HG03460 (cell line): ENCODE results near the gene TSC2.
"Not testable (repeated sequence)": the region's sequence is repeated elsewhere in the genome, so short reads cannot be mapped to it uniquely, and the experiment has no call there.

Experiments used
- ATAC-seq: cut with Tn5 transposase; IDR thresholded peaks from one replicate; pipeline ENCODE4 v1.9.1; 2021; ENCODE audit not compliant: unreplicated experiment

Gene TSC2

DNA sequence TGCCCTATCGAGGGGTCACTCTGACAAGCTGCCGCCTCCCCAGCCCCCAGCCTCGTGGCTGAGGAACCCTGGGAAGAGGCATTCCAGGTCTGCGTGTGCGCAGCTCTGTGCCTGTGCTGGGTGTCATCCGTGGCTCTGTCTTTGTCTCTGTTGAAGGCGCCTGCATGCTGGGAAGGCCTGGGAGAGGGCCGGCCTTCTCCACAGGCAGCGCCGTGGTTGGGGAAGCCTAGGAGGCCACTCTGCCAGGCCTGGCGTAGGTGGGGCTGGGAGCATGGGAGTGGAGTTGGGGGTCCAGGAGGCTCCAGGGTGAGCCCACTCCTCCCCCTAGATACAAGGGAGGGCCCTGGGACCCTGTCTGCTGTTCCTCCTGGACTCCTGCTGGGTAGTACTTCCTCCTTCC lies 17.7 kb upstream of the TSC2 start:
- ATAC-seq, result no peak

DNA sequence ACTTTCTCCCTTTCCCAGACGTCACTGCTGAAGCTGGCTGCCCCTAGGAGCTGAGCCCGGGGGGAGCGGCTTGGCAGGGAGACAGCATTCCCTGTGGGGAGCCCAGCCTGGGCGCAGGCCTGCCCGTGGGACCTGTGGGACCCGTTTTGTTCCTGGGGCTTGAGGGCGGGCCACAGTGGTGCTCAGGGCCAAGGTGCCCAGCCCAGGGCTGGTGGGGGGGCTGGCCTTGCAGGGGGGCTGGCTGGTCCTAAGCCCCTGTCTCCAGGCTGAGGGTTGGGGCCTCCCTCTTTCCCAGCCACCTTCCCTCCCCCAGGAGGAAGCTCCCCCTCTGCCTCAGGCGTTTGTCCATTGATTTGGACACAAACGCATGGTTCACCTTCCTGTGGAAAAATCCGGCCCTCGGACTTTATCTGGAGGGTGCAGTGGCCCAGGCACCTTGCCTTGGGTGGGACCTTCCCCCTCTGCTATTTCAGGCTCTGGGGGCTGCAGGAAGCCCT lies 16.7 kb upstream of the TSC2 start:
- ATAC-seq, result no peak

DNA sequence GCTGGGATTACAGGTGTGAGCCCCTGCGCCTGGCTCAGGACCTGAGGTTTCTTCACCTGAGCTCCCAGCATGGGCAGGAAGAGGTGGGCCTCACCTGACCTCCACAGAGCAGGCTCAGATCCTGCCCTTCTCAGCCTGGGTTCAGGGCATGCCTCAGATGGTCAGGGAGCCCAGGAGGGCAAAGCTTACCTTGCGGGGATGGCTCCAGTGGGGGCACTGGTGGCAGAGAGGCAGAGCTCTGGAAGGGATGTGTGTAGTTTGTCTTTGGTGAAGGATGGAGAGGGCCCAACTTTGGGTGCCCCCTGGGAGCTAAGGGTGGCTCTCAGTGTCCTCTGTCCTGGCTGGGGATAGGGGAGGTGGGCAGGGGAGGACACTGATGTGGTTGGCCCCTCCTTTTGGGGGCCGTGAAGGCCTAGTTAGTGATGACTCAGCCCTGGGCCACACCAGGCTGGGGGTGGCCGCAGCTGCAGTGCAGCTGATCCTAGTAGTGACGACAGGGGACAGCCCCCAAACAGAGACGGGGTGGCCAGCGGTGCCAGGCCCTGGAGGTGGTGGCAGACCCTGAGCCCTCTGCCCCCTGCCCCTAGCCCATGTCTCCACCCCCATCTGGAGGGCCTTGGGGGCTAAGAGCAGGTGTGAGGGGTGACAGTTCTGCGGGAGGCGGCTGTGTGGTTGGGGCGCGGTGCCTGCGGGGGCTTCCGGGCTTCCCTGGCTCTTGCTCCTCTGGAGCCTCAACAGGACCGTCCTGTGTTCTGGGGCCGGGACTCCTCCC lies 15.3 kb upstream of the TSC2 start:
- ATAC-seq, result no peak

DNA sequence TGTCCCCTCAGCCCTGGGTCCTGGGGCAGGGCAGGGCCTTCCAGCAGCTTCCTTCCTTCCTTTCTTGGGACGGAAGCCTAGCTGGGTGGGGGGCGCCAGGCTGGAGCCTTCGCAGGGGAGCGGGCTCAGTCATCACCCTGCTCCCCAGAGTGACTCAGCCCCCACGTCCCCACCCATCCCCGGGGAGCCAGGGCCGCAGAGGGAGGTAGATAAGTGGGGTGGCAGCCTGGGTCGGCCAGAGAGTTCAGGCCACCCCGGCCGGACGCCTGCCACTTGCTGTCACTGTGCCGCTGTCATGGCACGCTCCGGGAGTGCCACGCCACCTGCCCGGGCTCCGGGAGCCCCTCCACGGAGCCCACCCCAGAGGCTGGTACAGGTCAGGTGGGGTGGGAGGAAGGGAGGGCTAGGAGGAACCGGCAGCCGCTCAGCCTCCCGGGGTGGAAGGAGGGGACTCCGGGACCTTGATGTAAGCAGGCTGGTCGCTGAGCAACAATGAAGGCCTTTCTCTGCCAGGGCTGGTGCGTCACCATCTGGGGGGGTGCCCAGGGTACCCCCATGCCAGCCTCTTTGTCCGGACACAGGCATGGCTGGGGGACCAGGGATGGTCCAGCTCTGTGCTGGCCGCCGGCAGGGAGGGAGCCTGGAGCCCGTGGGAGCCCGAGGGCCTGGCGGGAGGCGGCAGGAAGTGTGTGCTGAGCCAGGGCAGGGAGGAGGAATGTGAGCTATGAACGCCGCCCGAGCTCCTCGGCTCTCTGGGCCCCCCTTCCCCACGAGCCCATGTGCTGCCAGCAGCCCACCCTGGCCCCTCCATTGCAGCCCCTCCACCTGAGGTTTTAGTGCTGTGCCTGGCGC lies 14.5 kb upstream of the TSC2 start:
- ATAC-seq, result no peak

DNA sequence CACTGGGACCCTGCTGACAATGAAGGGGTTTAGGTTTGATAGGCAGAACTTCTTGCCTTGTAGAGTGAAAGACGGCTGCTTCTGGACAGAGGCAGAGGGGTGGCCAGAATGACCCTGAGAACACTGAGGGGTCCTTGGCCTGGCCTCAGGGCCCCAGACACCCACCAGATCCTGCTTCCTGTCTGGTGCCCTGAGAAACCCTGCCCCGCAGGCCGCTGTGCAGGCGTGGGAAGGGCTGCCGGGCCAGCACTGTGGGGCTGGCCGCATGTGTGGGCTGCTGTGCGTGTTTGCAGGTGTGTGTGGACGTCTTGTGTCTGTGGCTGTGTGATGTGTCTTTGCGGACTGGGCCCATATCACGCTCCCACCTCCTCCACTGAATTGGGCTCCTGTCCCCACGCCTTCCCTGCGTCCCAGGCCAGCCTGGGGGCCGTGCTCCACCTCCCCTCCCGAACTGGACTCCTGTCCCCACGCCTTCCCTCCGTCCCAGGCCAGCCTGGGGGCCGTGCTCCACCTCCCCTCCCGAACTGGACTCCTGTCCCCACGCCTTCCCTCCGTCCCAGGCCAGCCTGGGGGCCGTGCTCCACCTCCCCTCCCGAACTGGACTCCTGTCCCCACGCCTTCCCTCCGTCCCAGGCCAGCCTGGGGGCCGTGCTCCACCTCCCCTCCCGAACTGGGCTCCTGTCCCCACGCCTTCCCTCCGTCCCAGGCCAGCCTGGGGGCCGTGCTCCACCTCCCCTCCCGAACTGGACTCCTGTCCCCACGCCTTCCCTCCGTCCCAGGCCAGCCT lies 13.7 kb upstream of the TSC2 start:
- ATAC-seq, result not testable (repeated sequence)

DNA sequence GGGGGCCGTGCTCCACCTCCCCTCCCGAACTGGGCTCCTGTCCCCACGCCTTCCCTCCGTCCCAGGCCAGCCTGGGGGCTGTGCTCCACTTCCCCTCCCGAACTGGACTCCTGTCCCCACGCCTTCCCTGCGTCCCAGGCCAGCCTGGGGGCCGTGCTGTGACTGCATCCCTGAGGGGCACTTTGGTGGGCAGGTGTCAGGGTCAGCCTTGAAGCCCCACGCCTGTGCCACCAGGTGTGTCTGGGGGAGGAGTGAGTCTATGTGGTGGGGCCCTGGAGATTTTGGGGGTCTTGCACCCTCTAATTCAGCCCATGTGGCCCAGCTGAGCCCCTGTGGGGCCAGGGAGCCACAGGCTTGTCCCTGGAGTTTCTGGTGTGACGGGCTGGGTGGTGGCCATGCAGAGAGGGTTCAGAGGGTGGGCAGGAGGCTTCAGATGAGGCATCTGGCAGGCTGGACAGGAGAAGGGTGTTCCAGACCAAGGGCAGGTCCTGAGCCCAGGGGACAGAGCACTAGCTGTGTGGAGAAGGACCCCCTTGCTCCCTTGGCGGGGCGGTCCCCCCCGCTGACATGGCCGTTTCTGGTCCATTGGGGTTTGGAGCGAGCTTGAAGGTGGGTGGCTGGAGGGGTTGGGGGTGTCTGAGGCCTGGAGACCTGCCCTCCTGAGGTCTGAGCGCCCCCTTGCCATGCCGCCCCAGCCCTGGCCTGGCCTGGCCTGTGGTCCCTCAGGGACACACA lies 12.9 kb upstream of the TSC2 start:
- ATAC-seq, result no peak

DNA sequence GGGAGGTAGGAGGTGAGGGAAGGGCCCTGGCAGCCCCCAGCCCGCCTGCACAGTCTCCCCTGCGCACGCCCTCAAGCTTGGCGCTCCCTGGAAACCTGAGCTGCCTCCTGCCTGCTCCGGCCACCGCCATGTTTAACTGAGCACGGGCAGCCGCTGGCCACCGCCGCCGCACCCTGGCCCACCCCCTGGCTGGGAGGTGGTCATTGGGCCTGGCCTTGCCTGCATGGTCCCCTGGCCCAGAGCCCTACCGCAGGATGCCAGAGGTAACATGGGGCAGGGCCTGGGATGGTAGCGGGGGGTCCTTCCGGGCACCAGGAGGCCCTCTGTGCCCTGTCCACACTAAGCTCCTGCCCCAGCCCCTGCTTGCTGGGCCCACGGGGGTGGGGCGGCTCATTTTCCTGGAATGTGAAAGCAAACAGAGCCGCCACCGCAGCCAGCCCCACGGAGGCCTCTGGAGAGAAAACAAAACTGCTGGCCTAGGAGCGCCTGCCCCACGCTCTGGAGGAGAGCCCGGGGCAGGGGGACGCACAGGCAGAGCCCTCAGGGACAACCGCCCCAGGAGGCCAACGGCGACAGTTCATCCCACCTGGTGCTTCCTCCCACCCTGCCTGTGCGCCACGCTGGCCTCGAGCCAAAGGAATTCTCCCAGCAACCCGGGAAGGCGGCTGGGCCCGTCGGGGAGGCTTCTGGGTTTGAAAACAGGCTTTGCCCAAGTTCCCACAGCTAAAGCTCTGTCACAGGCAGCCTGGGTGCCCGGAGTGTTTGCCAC lies 12.2 kb upstream of the TSC2 start:
- no peak for ATAC-seq

DNA sequence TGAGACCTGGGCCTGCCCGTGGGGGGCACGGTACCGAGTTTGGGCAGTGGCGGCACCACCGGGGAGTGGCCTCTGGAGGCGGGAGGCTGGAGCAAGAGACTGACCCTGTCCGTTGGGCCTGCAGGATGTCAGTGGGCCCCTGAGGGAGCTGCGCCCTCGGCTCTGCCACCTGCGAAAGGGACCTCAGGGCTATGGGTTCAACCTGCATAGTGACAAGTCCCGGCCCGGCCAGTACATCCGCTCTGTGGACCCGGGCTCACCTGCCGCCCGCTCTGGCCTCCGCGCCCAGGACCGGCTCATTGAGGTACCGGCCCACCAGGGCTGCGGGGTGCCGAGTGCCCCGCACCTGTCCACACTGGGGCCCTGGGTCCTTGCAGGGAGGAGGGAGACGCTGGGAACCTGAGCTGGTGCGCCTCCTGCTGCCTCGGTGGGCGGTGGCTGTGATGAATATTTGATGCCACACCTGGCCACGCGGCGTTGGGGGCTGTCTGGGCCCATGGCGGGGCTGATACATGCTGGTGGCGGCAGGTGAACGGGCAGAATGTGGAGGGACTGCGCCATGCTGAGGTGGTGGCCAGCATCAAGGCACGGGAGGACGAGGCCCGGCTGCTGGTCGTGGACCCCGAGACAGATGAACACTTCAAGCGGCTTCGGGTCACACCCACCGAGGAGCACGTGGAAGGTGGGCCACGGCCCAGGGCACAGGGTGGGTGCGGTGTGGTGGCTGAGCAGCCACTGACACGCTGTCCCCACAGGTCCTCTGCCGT lies 11.4 kb upstream of the TSC2 start:
- ATAC-seq, result no peak

DNA sequence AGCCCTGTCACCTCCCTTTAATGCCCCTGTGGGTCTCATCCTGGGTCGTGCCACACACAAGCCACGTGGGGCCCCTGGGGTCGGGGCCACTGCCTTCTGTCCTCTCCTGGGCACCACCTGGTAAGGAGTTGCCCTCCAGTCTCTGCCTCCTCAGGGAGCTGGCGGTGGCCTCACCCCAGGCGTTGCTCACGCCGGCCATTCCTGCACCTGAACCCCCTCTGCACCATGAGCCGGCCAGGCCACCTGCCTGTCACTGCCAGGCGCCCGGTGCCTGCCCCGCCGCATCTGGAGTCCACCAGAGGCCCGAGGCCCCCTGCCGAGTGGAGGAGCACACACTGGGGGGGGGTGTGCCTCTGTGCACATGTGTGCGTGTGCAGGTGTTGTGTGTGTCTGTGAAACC lies 10.7 kb upstream of the TSC2 start:
- ATAC-seq, result no peak

DNA sequence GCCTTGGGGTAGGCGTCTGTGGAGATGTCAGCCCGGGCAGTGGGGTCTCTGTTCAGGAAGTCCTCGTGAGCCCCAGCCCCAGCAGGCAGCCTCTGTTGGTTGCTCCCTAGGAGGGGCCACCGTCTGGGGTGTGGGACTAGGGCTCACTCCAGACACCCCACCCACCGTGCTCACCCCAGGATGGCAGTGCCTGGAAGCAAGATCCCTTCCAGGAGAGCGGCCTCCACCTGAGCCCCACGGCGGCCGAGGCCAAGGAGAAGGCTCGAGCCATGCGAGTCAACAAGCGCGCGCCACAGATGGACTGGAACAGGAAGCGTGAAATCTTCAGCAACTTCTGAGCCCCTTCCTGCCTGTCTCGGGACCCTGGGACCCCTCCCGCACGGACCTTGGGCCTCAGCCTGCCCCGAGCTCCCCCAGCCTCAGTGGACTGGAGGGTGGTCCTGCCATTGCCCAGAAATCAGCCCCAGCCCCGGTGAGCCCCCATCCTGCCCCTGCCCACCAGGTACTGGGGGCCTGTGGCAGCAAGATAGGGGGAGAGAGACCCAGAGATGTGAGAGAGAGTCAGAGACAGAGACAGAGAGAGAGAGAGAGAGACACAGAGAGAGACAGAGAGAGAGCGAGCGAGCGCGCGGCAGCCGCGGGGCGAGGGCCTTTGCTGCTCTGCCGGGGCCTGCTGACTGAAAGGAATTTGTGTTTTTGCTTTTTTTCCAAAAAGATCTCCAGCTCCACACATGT lies 10.0 kb upstream of the TSC2 start:
- no peak for ATAC-seq

DNA sequence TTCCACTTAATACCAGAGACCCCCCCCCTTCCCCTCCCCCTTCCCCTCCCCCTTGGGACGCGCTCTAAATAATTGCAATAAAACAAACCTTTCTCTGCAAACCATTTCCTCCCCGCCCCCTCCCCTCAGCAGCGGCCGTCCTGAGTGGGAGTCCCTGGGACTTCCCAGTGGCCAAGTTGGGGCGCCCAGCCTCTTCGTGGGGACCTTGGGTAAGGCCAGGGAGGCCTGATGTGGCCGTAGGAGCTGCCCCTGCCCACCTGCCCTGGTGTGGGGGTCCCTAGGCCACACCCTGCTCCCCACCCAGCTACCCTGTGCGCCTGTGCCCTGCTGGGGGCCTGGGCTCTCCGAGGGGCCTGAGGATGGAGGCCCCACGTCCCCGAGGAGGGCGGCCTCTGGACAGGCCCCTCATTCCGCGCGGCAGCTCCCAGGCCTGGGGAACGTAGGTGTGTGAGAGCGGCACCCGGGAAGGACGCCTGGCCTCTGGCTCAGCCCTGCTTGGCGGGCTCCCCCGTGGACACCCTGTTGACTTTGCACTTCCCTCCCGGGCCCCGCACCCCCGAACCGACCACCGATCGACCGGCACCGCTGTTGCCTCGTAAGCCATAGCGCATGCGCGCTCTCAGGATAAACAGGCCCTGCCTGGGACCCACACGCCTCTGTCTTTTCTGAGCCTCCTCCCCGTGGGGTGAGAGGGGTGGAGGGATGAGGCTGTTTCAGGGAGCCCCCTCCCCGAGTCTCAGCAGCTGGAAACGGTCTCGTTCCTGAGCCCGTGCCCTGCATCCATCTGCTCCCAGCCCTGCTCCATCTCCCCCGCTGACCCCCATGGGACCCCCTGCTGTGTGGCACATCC lies 9.2 kb upstream of the TSC2 start:
- no peak for ATAC-seq

DNA sequence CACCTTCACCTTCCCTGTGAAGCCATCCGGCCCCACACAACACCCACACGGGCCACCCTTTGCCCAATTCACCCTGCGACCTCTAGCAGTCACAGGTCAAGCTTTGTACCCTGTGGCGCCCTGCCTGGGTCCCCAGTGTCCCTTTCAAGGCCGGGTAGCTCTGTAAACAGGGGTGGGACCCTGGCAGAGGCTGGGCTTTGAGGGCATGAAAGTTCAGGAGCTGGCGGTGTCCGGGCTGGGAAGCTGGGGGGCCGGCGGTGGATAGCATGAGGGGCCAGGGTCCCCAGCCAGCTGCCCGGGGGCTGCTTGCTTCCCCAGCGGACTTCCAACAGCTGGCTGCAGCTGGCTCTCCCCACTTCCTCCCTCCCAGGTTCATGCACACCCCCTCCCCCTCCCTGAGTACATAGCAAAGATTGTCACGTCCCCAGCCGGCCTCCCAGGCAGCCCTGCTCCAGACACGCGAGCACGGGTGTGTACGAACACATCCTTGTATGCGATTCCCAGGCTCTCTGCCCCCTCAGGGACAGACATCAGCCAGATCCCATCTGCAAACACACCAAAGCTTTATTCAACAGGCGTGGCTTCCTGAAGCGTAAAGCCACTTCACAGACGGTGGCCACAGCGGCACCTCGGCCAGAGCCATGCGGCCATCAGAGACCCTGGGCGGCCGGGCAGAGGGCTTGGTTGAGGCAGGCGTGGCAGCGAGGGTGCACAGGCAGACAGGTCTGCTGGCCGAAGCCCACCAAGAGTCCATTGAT lies 8.3 kb upstream of the TSC2 start:
- no peak for ATAC-seq

DNA sequence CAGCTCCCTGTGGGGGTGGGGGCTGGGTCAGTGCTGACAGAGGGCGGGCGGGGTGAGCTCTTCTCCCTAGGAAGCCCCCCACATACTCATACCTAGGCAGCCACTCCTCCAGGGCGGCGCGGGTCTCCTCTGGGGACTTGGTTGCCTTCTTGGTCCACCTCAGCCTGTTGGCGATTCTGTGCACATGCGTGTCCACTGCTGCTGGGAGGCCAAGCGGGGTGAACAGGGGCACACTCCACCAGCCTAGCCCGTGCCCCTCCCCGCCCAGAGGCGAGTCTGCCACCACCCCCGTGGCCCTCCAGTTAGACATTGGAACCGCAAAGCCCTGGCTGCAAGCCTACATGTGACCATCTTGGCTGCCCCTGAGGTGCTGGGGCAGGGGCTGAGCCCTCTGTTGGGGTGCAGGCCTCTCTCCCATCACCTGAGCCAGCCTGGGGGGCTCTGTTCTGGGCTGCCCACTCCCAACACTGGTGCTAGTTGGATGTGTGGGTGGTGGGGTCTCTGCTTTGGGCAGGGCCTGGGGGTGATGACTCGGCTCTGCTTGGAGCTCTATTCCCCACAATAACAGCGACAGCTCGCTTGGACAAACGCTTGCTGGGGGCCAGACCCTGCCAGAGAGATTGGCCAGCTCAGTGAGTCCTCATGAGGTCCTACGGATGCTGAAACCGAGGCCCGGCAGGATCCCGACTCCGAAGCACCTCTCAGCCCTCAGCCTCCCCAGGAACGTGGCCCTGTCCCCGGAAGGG lies 7.6 kb upstream of the TSC2 start:
- no peak for ATAC-seq

DNA sequence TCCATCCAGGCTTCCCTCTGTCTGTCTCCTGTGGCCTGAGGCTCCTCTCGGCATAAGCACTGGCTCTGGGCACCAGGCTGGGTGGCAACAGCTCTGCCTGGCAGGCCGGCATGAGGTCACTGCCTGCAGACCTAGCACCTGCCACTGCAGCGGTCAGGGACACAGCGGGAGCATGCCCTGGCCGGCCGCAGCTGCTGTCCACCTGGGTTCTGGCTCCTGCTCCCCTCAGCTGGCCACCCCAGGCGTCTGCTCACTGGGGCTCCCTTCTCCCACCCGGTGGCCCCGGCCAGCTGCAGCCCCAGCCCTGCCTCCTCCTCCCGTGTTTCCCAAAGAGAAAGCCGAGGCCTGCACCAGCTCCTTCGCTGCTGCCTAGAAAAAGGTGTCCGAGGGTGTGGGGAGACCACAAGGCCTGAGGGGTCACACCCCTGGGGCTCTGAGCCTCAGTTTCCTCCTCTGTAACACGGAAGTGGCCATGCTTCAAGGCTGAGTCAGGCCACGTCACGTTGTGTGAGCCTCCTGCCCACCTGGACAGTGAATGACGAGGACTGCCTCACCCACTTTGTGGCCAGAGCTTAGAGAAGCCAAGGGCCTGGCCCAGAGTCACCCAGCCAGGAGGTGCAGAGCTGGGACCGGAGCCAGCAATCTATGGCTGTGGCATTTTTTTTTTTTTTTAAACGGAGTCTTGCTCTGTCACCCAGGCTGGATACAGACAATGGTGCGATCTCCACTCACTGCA lies 6.8 kb upstream of the TSC2 start:
- ATAC-seq, result no peak

DNA sequence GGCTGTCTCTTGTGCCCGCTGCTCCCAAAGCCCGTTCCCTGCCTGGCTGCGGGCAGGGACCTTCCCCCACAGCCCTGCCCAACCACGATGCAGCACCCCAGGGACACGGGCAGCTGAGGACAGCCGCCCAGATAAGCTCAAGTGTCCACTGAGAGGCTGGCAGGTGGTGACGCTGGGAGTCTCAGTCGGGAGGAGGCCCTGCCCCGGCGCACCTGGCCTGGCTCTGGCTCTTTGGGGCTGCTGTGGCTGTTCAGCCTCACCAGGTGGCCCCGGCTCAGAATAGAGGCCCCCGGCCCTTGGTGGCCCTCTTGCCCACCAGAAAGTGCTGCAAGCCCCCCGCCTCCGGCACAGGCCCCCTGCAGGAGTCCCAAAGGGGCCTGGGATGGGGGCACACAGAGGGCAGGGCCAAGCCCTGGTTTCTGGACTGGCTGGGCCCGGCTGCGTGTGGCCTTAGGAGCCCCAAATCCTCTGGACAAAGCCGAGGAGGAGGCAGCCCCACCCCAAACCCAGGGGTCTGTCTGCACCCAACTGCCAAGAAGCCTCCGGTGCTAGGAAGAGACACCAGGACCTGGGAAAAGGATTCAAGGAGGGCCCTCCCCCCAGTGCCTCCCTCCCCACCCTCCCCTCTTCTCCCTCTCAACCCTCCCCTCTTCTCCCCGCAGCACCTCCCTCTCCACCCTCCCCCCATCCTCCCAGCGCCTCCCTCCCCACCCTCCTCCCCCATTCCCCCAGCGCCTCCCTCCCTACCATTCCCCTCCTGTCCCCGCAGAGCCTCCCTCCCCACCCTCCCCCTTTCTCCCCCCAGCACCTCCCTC lies 5.4 kb upstream of the TSC2 start:
- no peak for ATAC-seq
